ENCODE data around the gene GPRC5C.
"Not testable (repeated sequence)": the region's sequence is repeated elsewhere in the genome, so short reads cannot be mapped to it uniquely, and the experiment has no call there.

The GPRC5C gene

DNA sequence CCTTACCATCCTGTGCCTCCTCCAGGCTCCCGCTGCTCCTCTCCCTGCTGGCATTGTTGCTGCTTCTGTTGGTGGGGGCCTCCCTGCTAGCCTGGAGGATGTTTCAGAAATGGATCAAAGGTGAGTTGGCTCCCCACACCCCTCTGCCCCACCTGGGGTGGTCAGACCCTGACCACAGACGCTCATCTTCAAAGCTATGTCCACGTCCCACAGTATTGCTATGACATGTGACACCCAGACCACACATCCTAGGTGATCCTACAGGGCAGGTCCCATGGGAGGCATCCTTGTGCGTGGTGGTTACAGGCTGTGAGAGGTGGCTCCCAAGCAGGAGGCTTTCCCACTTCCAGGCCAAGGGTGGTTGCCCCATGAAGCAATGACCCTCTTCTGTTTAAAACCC lies 45.5 kb downstream of the GPRC5C start:
- no peak overlapping the region for H3K4me3 Mint-ChIP-seq
- no peak for DNase-seq
- H3K9me3 Mint-ChIP-seq, result peaks cover 14% of the 10 kb centered on the region
- no peaks in the 10 kb centered on the region for H3K27me3 Mint-ChIP-seq
- peaks cover 22% of the 10 kb centered on the region for H3K36me3 Mint-ChIP-seq (ENCODE audit: low read depth)
- peaks cover 50% of the 10 kb centered on the region for H3K4me1 Mint-ChIP-seq (ENCODE audit: low read depth)
- H3K27ac Mint-ChIP-seq, result no peak overlapping the region

DNA sequence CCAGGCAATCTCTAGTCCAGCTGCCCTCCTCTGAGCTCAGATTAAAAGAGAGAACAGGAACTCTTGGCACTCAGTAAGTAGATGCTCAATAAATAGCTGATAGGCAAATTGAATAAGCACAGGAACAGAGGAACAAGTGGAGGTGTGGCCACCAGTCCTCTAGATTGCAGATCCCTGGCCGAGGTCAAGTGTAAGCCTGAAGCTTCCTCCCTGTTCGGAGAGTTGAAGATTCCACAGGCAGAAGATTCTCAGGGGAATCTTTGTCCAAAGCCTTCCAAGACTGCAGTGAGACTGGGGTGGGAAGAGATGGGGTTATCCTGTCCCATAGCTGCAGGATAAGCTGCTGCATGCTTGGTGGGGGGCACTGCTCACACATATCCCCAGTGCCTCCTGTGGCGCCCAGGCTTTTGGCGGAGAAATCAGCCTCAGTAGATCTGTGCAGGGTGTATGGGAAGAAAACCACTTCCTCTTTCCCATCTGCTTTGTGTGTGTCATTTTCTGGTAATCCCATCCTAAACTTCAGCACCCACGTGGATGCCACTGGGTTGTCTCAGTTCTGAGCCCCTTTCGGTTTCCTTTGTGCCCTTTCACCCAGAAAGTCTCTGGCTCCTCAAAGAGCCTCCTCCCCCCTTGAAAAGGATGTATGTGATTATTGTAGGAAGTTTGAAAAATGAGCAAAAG lies 46.7 kb downstream of the GPRC5C start:
- DNase-seq, result peak; percentile 37
- Mint-ChIP-seq H3K9me3 (peaks cover 14% of the 10 kb centered on the region), H3K4me3 (peak overlapping the region; percentile 2), H3K36me3 (ENCODE audit: low read depth) (peaks cover 22% of the 10 kb centered on the region), H3K4me1 (ENCODE audit: low read depth) (peaks cover 45% of the 10 kb centered on the region), H3K27ac (peak overlapping the region; percentile 54), H3K27me3 (no peaks in the 10 kb centered on the region)

DNA sequence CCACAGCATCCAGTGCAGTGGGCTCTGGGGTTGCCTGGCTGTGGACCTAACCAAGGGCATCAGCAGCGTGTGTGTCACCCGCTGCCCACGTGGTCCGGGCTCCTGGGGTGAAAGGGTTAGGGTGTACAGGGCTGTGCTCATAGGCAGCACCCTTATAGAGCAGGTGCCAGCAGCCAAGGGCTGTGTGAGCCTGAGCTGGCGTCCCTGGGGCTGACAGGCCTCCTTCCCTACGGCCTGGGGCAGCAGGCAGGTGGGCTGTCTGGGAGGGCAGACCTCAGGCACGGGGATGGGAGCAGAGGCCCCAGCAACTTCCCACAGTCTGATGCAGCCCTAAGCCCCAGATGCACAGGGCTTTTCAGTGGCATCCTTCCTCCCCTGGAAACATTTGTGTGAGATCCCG lies 48.4 kb downstream of the GPRC5C start:
- peak overlapping the region; percentile 56 for H3K27ac Mint-ChIP-seq
- peaks cover 13% of the 10 kb centered on the region for H3K36me3 Mint-ChIP-seq (ENCODE audit: low read depth)
- DNase-seq, result no peak
- peaks cover 30% of the 10 kb centered on the region for H3K4me1 Mint-ChIP-seq (ENCODE audit: low read depth)
- no peak overlapping the region for H3K4me3 Mint-ChIP-seq
- H3K9me3 Mint-ChIP-seq, result peaks cover 8% of the 10 kb centered on the region
- H3K27me3 Mint-ChIP-seq, result no peaks in the 10 kb centered on the region

DNA sequence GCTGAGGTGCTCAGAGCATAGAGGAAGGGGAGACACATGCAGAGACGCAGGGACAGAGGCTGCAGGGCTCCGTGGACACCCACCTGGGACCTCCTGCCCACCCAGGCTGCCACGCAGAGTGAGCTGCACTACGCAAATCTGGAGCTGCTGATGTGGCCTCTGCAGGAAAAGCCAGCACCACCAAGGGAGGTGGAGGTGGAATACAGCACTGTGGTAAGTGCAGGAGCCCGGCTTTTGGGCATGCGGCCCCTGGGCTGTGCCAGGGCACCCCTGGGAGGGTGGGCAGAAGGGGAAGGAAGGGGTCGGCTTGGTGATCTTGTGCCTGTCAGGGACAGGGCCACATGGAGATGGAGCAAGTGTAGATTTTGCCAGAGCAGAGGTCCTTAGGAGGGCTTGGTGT lies 49.7 kb downstream of the GPRC5C start:
- Mint-ChIP-seq H3K4me3 (no peak overlapping the region), H3K9me3 (peaks cover 2% of the 10 kb centered on the region), H3K4me1 (ENCODE audit: low read depth) (peaks cover 30% of the 10 kb centered on the region), H3K27ac (peak overlapping the region; percentile 56), H3K27me3 (no peaks in the 10 kb centered on the region), H3K36me3 (ENCODE audit: low read depth) (peaks cover 2% of the 10 kb centered on the region)
- no peak for DNase-seq

DNA sequence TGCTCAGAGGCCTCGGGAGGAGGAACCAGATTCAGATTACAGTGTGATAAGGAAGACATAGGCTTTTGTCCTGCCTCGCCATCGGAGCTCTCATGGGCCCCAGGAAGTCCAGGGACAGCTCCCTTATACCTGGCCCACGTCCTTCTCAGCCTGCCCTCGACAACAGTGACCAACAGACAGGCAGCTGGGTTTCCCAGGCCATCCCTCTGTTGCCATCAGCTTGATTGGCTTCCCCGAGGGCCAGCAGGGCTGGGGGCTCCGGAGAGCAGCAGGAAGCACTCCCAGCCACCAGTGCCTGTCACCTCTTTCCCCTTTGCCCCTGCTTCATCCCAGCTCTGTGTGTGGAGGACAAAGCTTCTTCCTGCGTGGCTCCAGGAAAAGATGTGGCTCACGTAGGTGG lies 52.2 kb downstream of the GPRC5C start:
- H3K4me3 Mint-ChIP-seq, result no peak overlapping the region
- peaks cover 12% of the 10 kb centered on the region for H3K4me1 Mint-ChIP-seq (ENCODE audit: low read depth)
- no peak overlapping the region for H3K27ac Mint-ChIP-seq
- no peaks in the 10 kb centered on the region for H3K27me3 Mint-ChIP-seq
- H3K36me3 Mint-ChIP-seq (ENCODE audit: low read depth), result no peaks in the 10 kb centered on the region
- H3K9me3 Mint-ChIP-seq, result no peaks in the 10 kb centered on the region
- DNase-seq, result no peak

DNA sequence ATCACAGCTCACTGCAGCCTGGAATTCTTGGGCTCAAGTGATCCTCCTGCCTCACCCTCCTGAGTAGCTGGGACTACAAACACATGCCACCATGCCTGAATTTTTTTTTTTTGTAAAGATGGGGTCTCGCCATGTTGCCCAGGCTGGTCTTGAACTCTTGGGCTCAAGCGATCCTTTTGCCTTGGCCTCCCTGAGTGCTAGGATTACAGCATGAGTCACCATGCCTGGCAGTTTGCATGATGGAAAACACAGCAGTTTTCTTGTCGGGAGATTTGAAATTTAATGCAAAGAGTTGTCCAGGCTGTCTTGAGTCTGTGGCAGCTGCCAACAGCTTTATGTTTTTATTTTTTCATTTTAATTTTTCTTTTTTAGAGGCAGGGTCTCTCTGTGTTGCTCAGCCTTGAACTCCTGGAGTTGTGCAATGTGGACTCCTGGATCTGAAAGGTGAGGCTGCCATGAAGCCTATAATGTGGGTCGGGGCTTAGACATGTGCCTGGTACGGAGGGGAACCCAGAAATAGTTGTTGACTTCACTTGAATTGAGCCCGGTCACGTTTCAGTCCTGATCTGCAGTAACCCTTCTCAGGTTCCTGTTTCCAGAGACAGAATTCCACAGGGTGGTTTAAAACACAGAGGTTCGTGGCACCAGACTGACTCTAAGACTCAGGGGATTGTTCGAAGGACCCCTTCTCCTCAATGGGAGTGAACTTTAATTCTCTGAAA lies 53.3 kb downstream of the GPRC5C start:
- Mint-ChIP-seq H3K27ac (no peak overlapping the region), H3K36me3 (ENCODE audit: low read depth) (no peaks in the 10 kb centered on the region), H3K4me1 (ENCODE audit: low read depth) (peaks cover 1% of the 10 kb centered on the region), H3K9me3 (no peaks in the 10 kb centered on the region), H3K4me3 (no peak overlapping the region), H3K27me3 (no peaks in the 10 kb centered on the region)
- DNase-seq, result no peak

DNA sequence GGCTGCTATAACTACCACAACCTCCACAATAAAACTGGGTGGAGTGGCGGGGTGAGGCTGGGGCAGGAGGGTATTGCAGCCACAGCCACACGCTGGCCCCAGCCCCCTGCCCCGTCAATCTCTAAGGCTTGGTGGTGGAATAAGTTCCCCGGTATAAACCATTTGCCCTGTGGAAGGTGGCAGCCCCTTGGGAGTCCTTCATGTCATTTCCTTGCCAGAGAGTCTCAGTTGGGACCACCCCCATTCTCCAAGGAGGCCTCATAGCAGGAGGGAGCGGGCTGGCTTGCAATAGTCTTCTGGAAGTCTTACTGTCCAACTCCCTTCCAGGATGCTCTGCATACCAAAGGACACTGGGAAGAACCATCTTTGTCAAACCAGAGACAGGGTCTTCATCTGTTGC lies 54.0 kb downstream of the GPRC5C start:
- no peaks in the 10 kb centered on the region for H3K36me3 Mint-ChIP-seq (ENCODE audit: low read depth)
- H3K27me3 Mint-ChIP-seq, result no peaks in the 10 kb centered on the region
- no peak overlapping the region for H3K27ac Mint-ChIP-seq
- H3K9me3 Mint-ChIP-seq, result no peaks in the 10 kb centered on the region
- no peaks in the 10 kb centered on the region for H3K4me1 Mint-ChIP-seq (ENCODE audit: low read depth)
- DNase-seq, result no peak
- no peak overlapping the region for H3K4me3 Mint-ChIP-seq

DNA sequence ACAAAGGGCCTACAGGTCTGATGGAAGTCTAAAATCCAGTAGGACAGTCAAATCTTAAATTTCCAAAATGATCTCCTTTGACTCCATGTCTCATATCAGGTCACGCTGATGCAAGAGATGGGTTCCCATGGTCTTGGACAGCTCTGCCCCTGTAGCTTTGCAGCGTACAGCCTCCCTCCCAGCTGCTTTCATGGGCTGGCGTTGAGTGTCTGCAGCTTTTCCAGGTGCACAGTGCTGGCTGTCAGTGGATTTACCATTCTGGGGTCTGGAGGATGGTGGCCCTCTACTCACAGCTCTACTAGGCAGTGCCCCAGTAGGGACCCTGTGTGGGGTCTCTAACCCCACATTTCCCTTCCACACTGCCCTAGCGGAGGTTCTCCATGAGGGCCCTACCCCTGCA lies 56.4 kb downstream of the GPRC5C start:
- not testable (repeated sequence) for H3K4me3 Mint-ChIP-seq; H3K27ac Mint-ChIP-seq; H3K4me1 Mint-ChIP-seq (ENCODE audit: low read depth)

DNA sequence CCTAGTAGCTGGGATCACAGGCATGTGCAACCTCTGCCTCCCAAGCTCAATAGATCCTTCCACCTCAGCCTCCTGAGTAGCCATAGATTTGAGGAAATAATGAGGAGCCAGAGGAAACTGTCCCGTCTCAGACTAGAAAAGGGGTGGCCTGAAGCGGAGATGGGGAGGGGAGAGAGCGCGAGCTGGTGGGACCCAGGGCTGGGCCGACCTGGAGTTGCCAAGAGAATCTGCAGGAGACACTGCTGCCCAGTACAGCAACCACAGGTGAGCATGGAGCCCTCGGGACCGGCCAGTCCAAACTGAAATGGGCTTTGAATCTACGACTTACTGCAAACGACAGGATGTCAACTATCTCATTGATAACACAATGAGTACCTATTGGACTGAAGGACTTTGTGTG lies 58.8 kb downstream of the GPRC5C start:
- Mint-ChIP-seq H3K27ac (no peak overlapping the region), H3K36me3 (ENCODE audit: low read depth) (no peaks in the 10 kb centered on the region), H3K4me1 (ENCODE audit: low read depth) (peaks cover 3% of the 10 kb centered on the region), H3K27me3 (no peaks in the 10 kb centered on the region), H3K4me3 (no peak overlapping the region), H3K9me3 (no peaks in the 10 kb centered on the region)
- DNase-seq, result no peak

More for the DNA sequence above, 56.4 kb downstream of the GPRC5C start:
- DNase-seq; H3K9me3 Mint-ChIP-seq; H3K36me3 Mint-ChIP-seq (ENCODE audit: low read depth); H3K27me3 Mint-ChIP-seq: not testable (repeated sequence)

DNA sequence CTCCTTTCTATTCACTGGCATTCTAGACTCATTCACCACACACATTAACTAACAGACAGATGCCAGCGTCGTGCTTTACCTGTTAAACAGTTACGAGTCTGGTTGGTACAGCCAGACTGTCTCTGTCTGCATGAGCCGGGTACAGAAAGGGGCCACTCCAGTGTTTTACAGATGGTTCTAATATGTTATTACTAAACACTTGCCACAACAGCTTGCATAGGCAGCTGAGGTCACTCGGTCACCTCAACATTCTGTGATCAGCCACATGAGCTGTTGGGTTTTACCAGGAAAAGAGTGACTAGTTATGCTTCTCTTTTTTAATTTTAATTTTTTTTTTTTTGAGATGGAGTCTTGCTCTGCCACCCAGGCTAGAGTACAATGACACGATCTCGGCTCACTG lies 59.7 kb downstream of the GPRC5C start:
- Mint-ChIP-seq H3K4me1 (ENCODE audit: low read depth) (peaks cover 3% of the 10 kb centered on the region), H3K27ac (no peak overlapping the region), H3K36me3 (ENCODE audit: low read depth) (no peaks in the 10 kb centered on the region), H3K4me3 (no peak overlapping the region), H3K9me3 (no peaks in the 10 kb centered on the region), H3K27me3 (no peaks in the 10 kb centered on the region)
- no peak for DNase-seq

DNA sequence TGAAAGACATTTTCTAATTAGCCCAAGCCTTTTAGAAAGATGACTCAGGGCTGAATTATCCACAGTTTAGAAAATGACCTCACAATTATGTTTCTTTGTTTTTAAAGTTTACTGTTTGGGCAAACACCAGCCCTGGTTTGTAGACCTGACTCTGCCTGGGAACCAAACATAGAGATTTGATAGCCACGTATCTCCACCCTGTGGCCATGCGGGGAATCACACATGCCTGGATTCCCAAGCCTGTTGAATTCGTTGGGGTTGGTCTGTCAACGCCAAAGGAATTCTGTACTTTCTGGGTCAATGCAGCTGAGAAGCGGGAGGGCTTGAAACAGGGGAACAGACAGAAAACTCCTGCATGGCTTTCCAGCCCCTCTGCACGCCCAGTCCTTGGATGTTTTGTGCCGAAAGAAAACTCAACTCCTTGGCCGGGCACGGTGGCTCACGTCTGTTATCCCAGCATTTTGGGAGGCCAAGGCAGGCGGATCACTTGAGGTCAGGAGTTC lies 61.5 kb downstream of the GPRC5C start:
- Mint-ChIP-seq H3K36me3 (ENCODE audit: low read depth) (no peaks in the 10 kb centered on the region), H3K27me3 (no peaks in the 10 kb centered on the region), H3K27ac (no peak overlapping the region), H3K9me3 (no peaks in the 10 kb centered on the region), H3K4me1 (ENCODE audit: low read depth) (peaks cover 3% of the 10 kb centered on the region), H3K4me3 (no peak overlapping the region)
- DNase-seq, result peak; percentile 79
